Endodermal cell (in vitro differentiated cells): ENCODE data around the gene INSRR. TPM values are rescaled to one million over a fixed set of nuclear protein-coding genes. Genes with fewer than 3 reads are reported as not detected.

Experiments
- DNase-seq: peaks from one replicate; pipeline ENCODE4 v3.0.0-alpha.2; 2017
- H3K27ac ChIP-seq: 2 replicates; pipeline ENCODE4 v1.5.1; 2013; ENCODE audit warnings: mild to moderate bottlenecking, low read depth, low read length, moderate library complexity
- H3K27me3 ChIP-seq: 2 replicates; pipeline ENCODE4 v1.6.1; 2013; ENCODE audit warnings: mild to moderate bottlenecking, low read length, moderate library complexity; ENCODE audit not compliant: insufficient read depth, control insufficient read depth, poor library complexity, severe bottlenecking
- H3K36me3 ChIP-seq: 2 replicates; pipeline ENCODE4 v1.7.0; 2013; ENCODE audit warnings: mild to moderate bottlenecking, low read length, moderate library complexity; ENCODE audit not compliant: control insufficient read depth, insufficient read depth
- H3K4me1 ChIP-seq: one replicate; pipeline ENCODE4 v1.7.0; 2013; ENCODE audit warnings: low read length; ENCODE audit not compliant: control insufficient read depth, insufficient read depth
- H3K4me3 ChIP-seq: 2 replicates; pipeline ENCODE4 v1.5.1; 2013; ENCODE audit warnings: mild to moderate bottlenecking, low read length, moderate library complexity
- H3K9ac ChIP-seq: 2 replicates; pipeline ENCODE4 v1.6.1; 2013; ENCODE audit warnings: mild to moderate bottlenecking, low read length, moderate library complexity; ENCODE audit not compliant: poor library complexity, severe bottlenecking; ENCODE audit errors: extremely low read depth
- H3K9me3 ChIP-seq: 2 replicates; pipeline ENCODE4 v1.6.1; 2013; ENCODE audit warnings: mild to moderate bottlenecking, low read length, moderate library complexity; ENCODE audit not compliant: control insufficient read depth
- H3K27ac Mint-ChIP-seq: 2 replicates; pipeline ENCODE4 v1.8.0; 2020; ENCODE audit warnings: mixed read lengths
- H3K27me3 Mint-ChIP-seq: 2 replicates; pipeline ENCODE4 v1.8.0; 2021; ENCODE audit warnings: mild to moderate bottlenecking, mixed read lengths; ENCODE audit not compliant: insufficient read depth
- H3K36me3 Mint-ChIP-seq: 2 replicates; pipeline ENCODE4 v1.8.0; 2020; ENCODE audit warnings: low read depth, mixed read lengths
- H3K4me1 Mint-ChIP-seq: 2 replicates; pipeline ENCODE4 v1.8.0; 2020; ENCODE audit warnings: mixed read lengths
- H3K4me3 Mint-ChIP-seq: 2 replicates; pipeline ENCODE4 v1.8.0; 2020; ENCODE audit warnings: mild to moderate bottlenecking, moderate library complexity, mixed read lengths
- H3K9me3 Mint-ChIP-seq: 2 replicates; pipeline ENCODE4 v1.8.0; 2020; ENCODE audit warnings: mild to moderate bottlenecking, mixed read lengths
- WGBS, 2 experiments: methylation state at CpG; one replicate each; pipeline versions ENCODE4 v1.1.5 to v1.1.7; 2013; ENCODE audit warnings: missing lambda C conversion rate in 2 of 2, mixed read lengths in 1 of 2; ENCODE audit not compliant: insufficient coverage in 1 of 2, insufficient read length in 1 of 2; 5-methylcytosine and 5-hydroxymethylcytosine counted together
- total RNA-seq, 2 donors: library from RNA; stranded (reverse); fragmentation: NEBNext Ultra II Directional in 1 of 2; extraction: Animal tissue kit (Norgen Biotek cat#: 25700) in 1 of 2; gene quantifications; 2 replicates in 1 of 2; 3 replicates in 1 of 2; pipeline ENCODE4 v1.2.1, GENCODE V29; 2021
- TF ChIP-seq, protein P1 (sequence below): fragments of 200-600 bp; sonication (generic); conservative IDR thresholded peaks from 2 replicates; pipeline ENCODE4 v1.5.0; 2021; ENCODE audit warnings: antibody characterized with exemption, mild to moderate bottlenecking

Gene INSRR
- total RNA-seq, 2 donors from 2014 or later: 0.07 to 0.09 TPM

DNA sequence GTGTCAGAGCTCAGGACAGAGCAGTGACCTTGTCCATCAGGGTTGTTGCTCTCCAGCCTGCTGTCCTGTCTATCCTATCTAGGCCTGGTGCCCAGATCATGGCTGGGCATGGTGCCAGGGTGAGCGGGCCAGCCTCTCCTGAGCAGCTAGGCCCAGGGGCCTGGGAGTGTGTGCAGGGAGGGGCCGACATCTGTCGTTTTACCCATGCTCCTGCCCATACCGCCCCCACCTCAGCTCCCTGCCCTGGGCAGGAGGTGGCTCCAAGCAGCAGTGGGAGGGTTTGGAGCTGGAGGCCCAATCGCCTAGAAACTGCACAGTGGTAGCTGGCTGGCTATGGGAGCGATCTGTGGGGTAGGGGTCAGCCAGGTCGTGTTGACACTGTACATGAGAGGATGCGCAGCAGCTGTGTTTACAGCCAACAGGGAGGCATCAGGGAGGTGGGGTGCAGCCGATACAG is 6.5 kb downstream of the INSRR start:
- H3K4me3 Mint-ChIP-seq: no peak overlapping the region
- no peak overlapping the region for H3K9ac ChIP-seq
- H3K9me3 Mint-ChIP-seq: no peaks in the 10 kb centered on the region
- no peaks in the 10 kb centered on the region for H3K4me1 ChIP-seq
- no peaks in the 10 kb centered on the region for H3K9me3 ChIP-seq
- no peak overlapping the region for H3K27ac ChIP-seq
- H3K27me3 ChIP-seq: peaks cover 88% of the 10 kb centered on the region
- peaks cover 97% of the 10 kb centered on the region for H3K27me3 Mint-ChIP-seq
- no peaks in the 10 kb centered on the region for H3K36me3 Mint-ChIP-seq
- 67 to 76% methylated on average over 5 to 9 of the region's 9 CpGs for WGBS, 2 experiments
- H3K4me1 Mint-ChIP-seq: peaks cover 11% of the 10 kb centered on the region
- TF ChIP-seq, protein P1, sequence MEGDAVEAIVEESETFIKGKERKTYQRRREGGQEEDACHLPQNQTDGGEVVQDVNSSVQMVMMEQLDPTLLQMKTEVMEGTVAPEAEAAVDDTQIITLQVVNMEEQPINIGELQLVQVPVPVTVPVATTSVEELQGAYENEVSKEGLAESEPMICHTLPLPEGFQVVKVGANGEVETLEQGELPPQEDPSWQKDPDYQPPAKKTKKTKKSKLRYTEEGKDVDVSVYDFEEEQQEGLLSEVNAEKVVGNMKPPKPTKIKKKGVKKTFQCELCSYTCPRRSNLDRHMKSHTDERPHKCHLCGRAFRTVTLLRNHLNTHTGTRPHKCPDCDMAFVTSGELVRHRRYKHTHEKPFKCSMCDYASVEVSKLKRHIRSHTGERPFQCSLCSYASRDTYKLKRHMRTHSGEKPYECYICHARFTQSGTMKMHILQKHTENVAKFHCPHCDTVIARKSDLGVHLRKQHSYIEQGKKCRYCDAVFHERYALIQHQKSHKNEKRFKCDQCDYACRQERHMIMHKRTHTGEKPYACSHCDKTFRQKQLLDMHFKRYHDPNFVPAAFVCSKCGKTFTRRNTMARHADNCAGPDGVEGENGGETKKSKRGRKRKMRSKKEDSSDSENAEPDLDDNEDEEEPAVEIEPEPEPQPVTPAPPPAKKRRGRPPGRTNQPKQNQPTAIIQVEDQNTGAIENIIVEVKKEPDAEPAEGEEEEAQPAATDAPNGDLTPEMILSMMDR: no peak
- no peaks in the 10 kb centered on the region for H3K36me3 ChIP-seq
- no peak overlapping the region for H3K4me3 ChIP-seq
- no peak for DNase-seq
- H3K27ac Mint-ChIP-seq: no peak overlapping the region

DNA sequence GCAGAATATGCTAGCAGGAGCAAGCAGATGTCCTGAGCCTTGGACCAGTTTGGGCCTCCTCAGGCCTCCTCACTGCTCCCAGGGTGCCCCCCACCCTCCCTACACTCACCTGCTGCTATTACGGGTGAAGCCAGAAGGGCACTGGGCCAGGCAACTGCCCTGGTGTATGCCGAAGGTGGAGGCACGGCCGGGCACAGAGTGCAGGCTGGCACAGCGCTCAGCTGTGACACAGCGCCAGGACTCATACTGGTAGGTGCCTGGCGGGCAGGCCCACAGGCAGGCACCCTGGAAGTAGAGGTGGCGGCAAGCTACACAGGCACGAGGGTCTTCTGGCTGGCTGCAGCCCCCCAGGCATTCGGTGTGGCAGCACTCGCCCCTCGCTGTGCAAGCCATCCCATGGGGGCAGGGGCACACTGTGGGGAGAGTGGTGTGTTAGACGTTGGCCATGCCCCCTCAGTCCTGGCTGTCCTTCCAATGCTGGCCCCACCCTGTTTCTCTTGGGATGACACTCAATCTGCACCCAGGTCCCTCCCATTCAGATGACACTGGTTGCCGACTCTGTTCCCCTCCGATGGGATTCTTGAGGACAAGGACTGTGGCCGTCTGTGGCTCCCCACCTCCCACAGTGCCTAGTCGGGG is 7.0 kb downstream of the INSRR start:
- Mint-ChIP-seq H3K9me3 (no peaks in the 10 kb centered on the region), H3K36me3 (no peaks in the 10 kb centered on the region), H3K27ac (no peak overlapping the region), H3K27me3 (peaks cover 97% of the 10 kb centered on the region), H3K4me1 (peaks cover 9% of the 10 kb centered on the region), H3K4me3 (no peak overlapping the region)
- 84 to 88% methylated on average over 5 to 17 of the region's 17 CpGs for WGBS, 2 experiments
- no peak overlapping the region for H3K9ac ChIP-seq
- no peak overlapping the region for H3K27ac ChIP-seq
- H3K9me3 ChIP-seq: no peaks in the 10 kb centered on the region
- DNase-seq: no peak
- TF ChIP-seq, protein P1: no peak
- no peak overlapping the region for H3K4me3 ChIP-seq
- H3K36me3 ChIP-seq: no peaks in the 10 kb centered on the region
- H3K27me3 ChIP-seq: peaks cover 88% of the 10 kb centered on the region
- no peaks in the 10 kb centered on the region for H3K4me1 ChIP-seq

DNA sequence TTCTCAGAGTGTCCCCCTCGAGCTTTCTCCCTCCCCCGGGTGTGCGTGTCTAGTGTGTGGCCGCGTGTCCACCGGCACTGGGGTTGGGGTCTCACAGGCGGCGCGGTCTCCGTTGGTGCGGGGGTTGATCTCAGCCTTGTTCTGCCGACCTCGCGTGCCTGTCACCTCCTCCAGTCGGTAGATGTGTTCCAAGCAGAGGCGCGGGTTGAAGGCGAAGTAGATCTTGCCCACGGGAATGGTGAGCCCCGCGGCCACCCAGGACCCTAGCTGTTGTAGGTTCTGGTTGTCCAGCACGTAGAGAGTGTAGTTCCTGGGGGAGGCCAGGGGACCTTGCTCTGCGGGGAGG is 9.8 kb downstream of the INSRR start:
- Mint-ChIP-seq H3K27ac (no peak overlapping the region), H3K4me1 (peaks cover 12% of the 10 kb centered on the region), H3K36me3 (no peaks in the 10 kb centered on the region), H3K4me3 (peak overlapping the region; percentile 45), H3K9me3 (no peaks in the 10 kb centered on the region), H3K27me3 (peaks cover 99% of the 10 kb centered on the region)
- H3K36me3 ChIP-seq: no peaks in the 10 kb centered on the region
- no peaks in the 10 kb centered on the region for H3K9me3 ChIP-seq
- DNase-seq: no peak
- WGBS, 2 experiments: 42 to 49% methylated on average over 11 to 23 of the region's 23 CpGs
- no peaks in the 10 kb centered on the region for H3K4me1 ChIP-seq
- H3K27ac ChIP-seq: no peak overlapping the region
- no peak overlapping the region for H3K9ac ChIP-seq
- H3K4me3 ChIP-seq: no peak overlapping the region
- TF ChIP-seq, protein P1: no peak
- peaks cover 99% of the 10 kb centered on the region for H3K27me3 ChIP-seq
